HepG2 (cell line): ENCODE results near the gene MYL12B. TPM values are rescaled to one million over a fixed set of nuclear protein-coding genes. Genes with fewer than 3 reads are reported as not detected.
A peak's percentile ranks its signal among the peaks of the same experiment; 100 is the strongest.

Source experiments
- AGO1 ChIP-seq: fragments of 200-400 bp; formaldehyde crosslinking; IDR thresholded peaks from 2 replicates; pipeline ENCODE4 v1.6.1; 2017; ENCODE audit warnings: mild to moderate bottlenecking, low read depth, low read length, moderate library complexity; ENCODE audit not compliant: poor library complexity, severe bottlenecking
- FOXK1 ChIP-seq: sonication (generic); formaldehyde crosslinking; IDR thresholded peaks from 2 replicates; pipeline ENCODE4 v1.4.0; 2020; ENCODE audit warnings: low read depth, missing genetic modification reagents, borderline replicate concordance
- KDM5A ChIP-seq: fragments of 200-600 bp; sonication (generic); IDR thresholded peaks from 2 replicates; pipeline ENCODE4 v1.7.0; 2018; ENCODE audit warnings: antibody characterized with exemption, mild to moderate bottlenecking, low read length, borderline replicate concordance
- KLF16 ChIP-seq, 2 experiments: sonication (generic) in 1 of 2; formaldehyde crosslinking in 1 of 2; IDR thresholded peaks; 2 replicates each; pipeline versions ENCODE4 v1.6.1 to v1.8.0; 2016 to 2023; ENCODE audit warnings: missing genetic modification reagents in 2 of 2, missing compliant biosample characterization in 1 of 2
- MATR3 ChIP-seq: sonication (generic); formaldehyde crosslinking; IDR thresholded peaks from 2 replicates; pipeline ENCODE4 v1.4.0; 2020; ENCODE audit warnings: missing genetic modification reagents
- MIXL1 ChIP-seq: IDR thresholded peaks from 2 replicates; pipeline ENCODE4 v1.6.1; 2016
- TP53 ChIP-seq: sonication (generic); formaldehyde crosslinking; conservative IDR thresholded peaks from 2 replicates; pipeline ENCODE4 v1.4.0; 2020; ENCODE audit warnings: missing genetic modification reagents
- ZNF207 ChIP-seq: fragments of 450-650 bp; IDR thresholded peaks from 2 replicates; pipeline ENCODE4 v1.6.1; 2016; ENCODE audit warnings: antibody characterized with exemption, borderline replicate concordance
- ZNF274 ChIP-seq: sonication (generic); formaldehyde crosslinking; IDR thresholded peaks from 2 replicates; pipeline ENCODE4 v1.5.1; 2020; ENCODE audit warnings: mild to moderate bottlenecking, missing genetic modification reagents
- ZNF556 ChIP-seq: sonication (generic); formaldehyde crosslinking; IDR thresholded peaks from 2 replicates; pipeline ENCODE4 v1.4.0; 2020; ENCODE audit warnings: mild to moderate bottlenecking, missing genetic modification reagents, borderline replicate concordance
- ZNF720 ChIP-seq: sonication (generic); formaldehyde crosslinking; IDR thresholded peaks from 2 replicates; pipeline ENCODE4 v1.4.0; 2020; ENCODE audit warnings: missing genetic modification reagents
- ZNF790 ChIP-seq: sonication (generic); formaldehyde crosslinking; IDR thresholded peaks from 2 replicates; pipeline ENCODE4 v1.8.0; 2022; ENCODE audit warnings: missing genetic modification reagents, mild to moderate bottlenecking, borderline replicate concordance
- polyA plus RNA-seq, 8 experiments: library from polyadenylated mRNA; depleted of rRNA in 3 of 8; stranded (reverse) in 7 of 8; unstranded in 1 of 8; fragments of >200 nt; fragmentation: Illumina TruSeq in 4 of 8; extraction: Trizol in 4 of 8; gene quantifications; 2 replicates each; pipeline versions ENCODE4 v1.2.1 to v1.2.3, GENCODE V29; 2011 to 2016; ENCODE audit warnings: low read depth in 4 of 8, missing spikeins in 1 of 8, mixed read lengths in 1 of 8; ENCODE audit not compliant: insufficient read depth in 1 of 8
- total RNA-seq, 5 experiments: library from RNA; depleted of rRNA; stranded (reverse); fragments of >200 nt; fragmentation: Illumina TruSeq; extraction: Trizol; gene quantifications; 2 replicates each; pipeline ENCODE4 v1.2.3, GENCODE V29; 2016; ENCODE audit warnings: low read depth in 1 of 5
- TF ChIP-seq, protein P1 (sequence below): sonication (generic); formaldehyde crosslinking; IDR thresholded peaks from 2 replicates; pipeline ENCODE4 v1.5.1; 2020; ENCODE audit warnings: mild to moderate bottlenecking, missing genetic modification reagents, moderate library complexity
- TF ChIP-seq, protein P2 (sequence below): sonication (generic); formaldehyde crosslinking; IDR thresholded peaks from 2 replicates; pipeline ENCODE4 v1.8.0; 2022; ENCODE audit warnings: missing genetic modification reagents, mild to moderate bottlenecking, moderate library complexity, borderline replicate concordance
- TF ChIP-seq, protein P3 (sequence below): sonication (generic); formaldehyde crosslinking; IDR thresholded peaks from 2 replicates; pipeline ENCODE4 v1.9.0; 2021; ENCODE audit warnings: missing genetic modification reagents, borderline replicate concordance
- TF ChIP-seq, protein P4 (sequence below): sonication (generic); formaldehyde crosslinking; IDR thresholded peaks from 2 replicates; pipeline ENCODE4 v1.9.0; 2021; ENCODE audit warnings: mild to moderate bottlenecking, missing genetic modification reagents

MYL12B gene
- total and polyA plus RNA-seq, 2 of the 13 experiments (the other 11 are each of a cell fraction or from before 2014, with no cell fraction given), result 265 to 340 TPM

DNA sequence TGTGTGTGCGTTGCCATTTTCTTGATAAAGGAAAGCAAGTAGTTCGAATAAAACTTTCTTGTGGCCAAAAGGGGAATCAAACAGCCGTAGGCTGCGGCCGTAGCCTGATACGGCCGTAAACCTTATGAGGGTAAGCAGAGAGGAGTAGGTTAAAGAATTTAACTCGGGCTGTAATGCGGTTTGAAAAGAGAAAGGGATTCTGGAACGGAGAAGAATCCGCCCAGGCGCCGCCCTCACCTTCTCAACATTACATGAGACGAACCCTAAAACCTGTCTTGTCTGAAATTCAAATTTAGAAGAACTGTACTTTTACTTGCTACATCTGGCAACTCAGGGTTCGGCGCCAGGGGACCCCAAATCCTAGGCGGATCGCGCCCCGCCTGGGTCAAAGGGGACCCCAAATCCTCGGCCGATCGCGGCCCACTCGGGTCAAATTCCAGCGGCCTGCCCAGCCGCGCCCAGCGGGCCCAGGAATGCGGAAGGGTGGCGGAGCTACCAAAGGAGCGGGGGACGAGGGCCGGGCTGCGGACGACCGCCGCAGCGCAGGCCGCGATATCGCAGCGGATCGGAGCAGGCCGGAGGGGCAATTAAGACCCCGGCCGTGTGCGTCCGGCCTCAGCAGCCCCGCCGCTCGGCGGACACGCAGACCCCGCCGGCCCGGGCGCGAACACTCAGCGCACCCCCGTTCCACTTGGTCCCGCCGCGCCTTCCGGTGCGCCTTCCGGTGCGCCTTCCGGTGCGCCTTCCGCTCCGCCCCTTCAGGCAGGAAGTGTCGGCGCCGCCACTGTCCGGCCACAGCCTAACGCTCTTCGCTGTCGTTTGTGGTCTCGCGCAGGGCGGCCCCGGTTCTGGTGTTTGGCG is at the start of gene MYL12B (continued):
- no peak for TF ChIP-seq MIXL1 (CRISPR knock-in tag)
- no peak for TF ChIP-seq MATR3 (CRISPR knock-in tag)
- TF ChIP-seq AGO1, result no peak
- TF ChIP-seq FOXK1 (CRISPR knock-in tag), result peak; percentile 67; the same call in 1 of the 2 replicates
- no peak for TF ChIP-seq ZNF790 (CRISPR knock-in tag)
- TF ChIP-seq ZNF556 (CRISPR knock-in tag), result peak; percentile 53
- no peak for TF ChIP-seq ZNF720
- peak in 1 of 2 experiments; percentile 74; a peak in 2 of 4 replicates for TF ChIP-seq KLF16 (CRISPR knock-in tag; IDR thresholded peaks at IDR 0.05)
- TF ChIP-seq, protein P1, sequence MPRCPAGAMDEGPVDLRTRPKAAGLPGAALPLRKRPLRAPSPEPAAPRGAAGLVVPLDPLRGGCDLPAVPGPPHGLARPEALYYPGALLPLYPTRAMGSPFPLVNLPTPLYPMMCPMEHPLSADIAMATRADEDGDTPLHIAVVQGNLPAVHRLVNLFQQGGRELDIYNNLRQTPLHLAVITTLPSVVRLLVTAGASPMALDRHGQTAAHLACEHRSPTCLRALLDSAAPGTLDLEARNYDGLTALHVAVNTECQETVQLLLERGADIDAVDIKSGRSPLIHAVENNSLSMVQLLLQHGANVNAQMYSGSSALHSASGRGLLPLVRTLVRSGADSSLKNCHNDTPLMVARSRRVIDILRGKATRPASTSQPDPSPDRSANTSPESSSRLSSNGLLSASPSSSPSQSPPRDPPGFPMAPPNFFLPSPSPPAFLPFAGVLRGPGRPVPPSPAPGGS (CRISPR knock-in tag), result peak; percentile 60
- TF ChIP-seq ZNF274 (CRISPR knock-in tag), result peak; percentile 83
- TF ChIP-seq ZNF207, result no peak
- peak; percentile 71 for TF ChIP-seq KDM5A
- TF ChIP-seq TP53 (CRISPR knock-in tag), result 0 out of 2 replicates have a peak, but pooled peaks have one; percentile 26
- TF ChIP-seq, protein P2, sequence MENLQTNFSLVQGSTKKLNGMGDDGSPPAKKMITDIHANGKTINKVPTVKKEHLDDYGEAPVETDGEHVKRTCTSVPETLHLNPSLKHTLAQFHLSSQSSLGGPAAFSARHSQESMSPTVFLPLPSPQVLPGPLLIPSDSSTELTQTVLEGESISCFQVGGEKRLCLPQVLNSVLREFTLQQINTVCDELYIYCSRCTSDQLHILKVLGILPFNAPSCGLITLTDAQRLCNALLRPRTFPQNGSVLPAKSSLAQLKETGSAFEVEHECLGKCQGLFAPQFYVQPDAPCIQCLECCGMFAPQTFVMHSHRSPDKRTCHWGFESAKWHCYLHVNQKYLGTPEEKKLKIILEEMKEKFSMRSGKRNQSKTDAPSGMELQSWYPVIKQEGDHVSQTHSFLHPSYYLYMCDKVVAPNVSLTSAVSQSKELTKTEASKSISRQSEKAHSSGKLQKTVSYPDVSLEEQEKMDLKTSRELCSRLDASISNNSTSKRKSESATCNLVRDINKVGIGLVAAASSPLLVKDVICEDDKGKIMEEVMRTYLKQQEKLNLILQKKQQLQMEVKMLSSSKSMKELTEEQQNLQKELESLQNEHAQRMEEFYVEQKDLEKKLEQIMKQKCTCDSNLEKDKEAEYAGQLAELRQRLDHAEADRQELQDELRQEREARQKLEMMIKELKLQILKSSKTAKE, result peak; percentile 25; the same call in 1 of the 2 replicates
- TF ChIP-seq, protein P3, sequence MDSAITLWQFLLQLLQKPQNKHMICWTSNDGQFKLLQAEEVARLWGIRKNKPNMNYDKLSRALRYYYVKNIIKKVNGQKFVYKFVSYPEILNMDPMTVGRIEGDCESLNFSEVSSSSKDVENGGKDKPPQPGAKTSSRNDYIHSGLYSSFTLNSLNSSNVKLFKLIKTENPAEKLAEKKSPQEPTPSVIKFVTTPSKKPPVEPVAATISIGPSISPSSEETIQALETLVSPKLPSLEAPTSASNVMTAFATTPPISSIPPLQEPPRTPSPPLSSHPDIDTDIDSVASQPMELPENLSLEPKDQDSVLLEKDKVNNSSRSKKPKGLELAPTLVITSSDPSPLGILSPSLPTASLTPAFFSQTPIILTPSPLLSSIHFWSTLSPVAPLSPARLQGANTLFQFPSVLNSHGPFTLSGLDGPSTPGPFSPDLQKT, result peak; percentile 94; the same call in 1 of the 2 replicates
- TF ChIP-seq, protein P4, sequence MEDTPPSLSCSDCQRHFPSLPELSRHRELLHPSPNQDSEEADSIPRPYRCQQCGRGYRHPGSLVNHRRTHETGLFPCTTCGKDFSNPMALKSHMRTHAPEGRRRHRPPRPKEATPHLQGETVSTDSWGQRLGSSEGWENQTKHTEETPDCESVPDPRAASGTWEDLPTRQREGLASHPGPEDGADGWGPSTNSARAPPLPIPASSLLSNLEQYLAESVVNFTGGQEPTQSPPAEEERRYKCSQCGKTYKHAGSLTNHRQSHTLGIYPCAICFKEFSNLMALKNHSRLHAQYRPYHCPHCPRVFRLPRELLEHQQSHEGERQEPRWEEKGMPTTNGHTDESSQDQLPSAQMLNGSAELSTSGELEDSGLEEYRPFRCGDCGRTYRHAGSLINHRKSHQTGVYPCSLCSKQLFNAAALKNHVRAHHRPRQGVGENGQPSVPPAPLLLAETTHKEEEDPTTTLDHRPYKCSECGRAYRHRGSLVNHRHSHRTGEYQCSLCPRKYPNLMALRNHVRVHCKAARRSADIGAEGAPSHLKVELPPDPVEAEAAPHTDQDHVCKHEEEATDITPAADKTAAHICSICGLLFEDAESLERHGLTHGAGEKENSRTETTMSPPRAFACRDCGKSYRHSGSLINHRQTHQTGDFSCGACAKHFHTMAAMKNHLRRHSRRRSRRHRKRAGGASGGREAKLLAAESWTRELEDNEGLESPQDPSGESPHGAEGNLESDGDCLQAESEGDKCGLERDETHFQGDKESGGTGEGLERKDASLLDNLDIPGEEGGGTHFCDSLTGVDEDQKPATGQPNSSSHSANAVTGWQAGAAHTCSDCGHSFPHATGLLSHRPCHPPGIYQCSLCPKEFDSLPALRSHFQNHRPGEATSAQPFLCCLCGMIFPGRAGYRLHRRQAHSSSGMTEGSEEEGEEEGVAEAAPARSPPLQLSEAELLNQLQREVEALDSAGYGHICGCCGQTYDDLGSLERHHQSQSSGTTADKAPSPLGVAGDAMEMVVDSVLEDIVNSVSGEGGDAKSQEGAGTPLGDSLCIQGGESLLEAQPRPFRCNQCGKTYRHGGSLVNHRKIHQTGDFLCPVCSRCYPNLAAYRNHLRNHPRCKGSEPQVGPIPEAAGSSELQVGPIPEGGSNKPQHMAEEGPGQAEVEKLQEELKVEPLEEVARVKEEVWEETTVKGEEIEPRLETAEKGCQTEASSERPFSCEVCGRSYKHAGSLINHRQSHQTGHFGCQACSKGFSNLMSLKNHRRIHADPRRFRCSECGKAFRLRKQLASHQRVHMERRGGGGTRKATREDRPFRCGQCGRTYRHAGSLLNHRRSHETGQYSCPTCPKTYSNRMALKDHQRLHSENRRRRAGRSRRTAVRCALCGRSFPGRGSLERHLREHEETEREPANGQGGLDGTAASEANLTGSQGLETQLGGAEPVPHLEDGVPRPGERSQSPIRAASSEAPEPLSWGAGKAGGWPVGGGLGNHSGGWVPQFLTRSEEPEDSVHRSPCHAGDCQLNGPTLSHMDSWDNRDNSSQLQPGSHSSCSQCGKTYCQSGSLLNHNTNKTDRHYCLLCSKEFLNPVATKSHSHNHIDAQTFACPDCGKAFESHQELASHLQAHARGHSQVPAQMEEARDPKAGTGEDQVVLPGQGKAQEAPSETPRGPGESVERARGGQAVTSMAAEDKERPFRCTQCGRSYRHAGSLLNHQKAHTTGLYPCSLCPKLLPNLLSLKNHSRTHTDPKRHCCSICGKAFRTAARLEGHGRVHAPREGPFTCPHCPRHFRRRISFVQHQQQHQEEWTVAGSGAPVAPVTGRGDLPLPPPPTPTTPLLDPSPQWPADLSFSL (CRISPR knock-in tag), result no peak
